ENCODE data around the gene ASB10.

- TF ChIP-seq CTCF (IDR thresholded peaks at IDR 0.05), result no peak
- TF ChIP-seq POLR2A (IDR thresholded peaks at IDR 0.05), result no peak
Measured at GRCh38 chr7:151133266-151133985, 53.6 kb downstream of the ASB10 start.

Measured in esophagus squamous epithelium (tissue), 4 donors.